HepG2 (cell line): Measurements from ENCODE around the gene DMAC1. TPM values are rescaled to one million over a fixed set of nuclear protein-coding genes. Genes with fewer than 3 reads are reported as not detected.

Experiments
- ATAC-seq: fragments of 200-7000 bp; cut with Tn5 transposase; 3 replicates; pipeline ENCODE4 v1.9.1; 2020; ENCODE audit warnings: mild to moderate bottlenecking, moderate library complexity
- BruUV-seq: library from RNA; stranded (reverse); fragments of 400-500 nt; replicated peaks from 2 replicates; lab custom pipeline; 2021; lab: Mats Ljungman, UMichigan
- CTCF ChIA-PET: fragments of 300-600 bp; formaldehyde crosslinking; extraction: SDS; loops from one replicate; lab custom pipeline; 2021; ENCODE audit warnings: low total read pairs, inconsistent platforms, low intra/inter-chr PET ratio; lab: Yijun Ruan, JAX
- POLR2A ChIA-PET: fragments of 350-600 bp; sonication (Branson Sonifier 250); formaldehyde crosslinking; loops from one replicate; lab custom pipeline; 2020; ENCODE audit warnings: antibody characterized with exemption, inconsistent platforms; lab: Yijun Ruan, JAX
- DNase-seq: peaks from one replicate; pipeline ENCODE4 v3.0.0-alpha.2; 2015; ENCODE audit warnings: low spot score
- FAIRE-seq: peaks from 3 replicates; lab custom pipeline; 2011; peaks lifted over from hg19 to GRCh38; lab: Jason Lieb, UNC
- H2AFZ ChIP-seq: one replicate; pipeline ENCODE4 v1.6.1; 2011; ENCODE audit warnings: low read length, inconsistent platforms
- H3K27ac ChIP-seq: fragments of 300-600 bp; 3 replicates; pipeline ENCODE4 v1.8.0; 2011; ENCODE audit warnings: mixed run types, mild to moderate bottlenecking, mixed read lengths, low read length, inconsistent platforms; ENCODE audit not compliant: insufficient read depth; ENCODE audit errors: extremely low read length
- H3K27me3 ChIP-seq, 2 experiments: fragments of 200-600 bp in 1 of 2; 2 replicates in 1 of 2; 3 replicates in 1 of 2; pipeline versions ENCODE4 v1.6.0 to v1.8.0; 2011; ENCODE audit warnings: low read length in 2 of 2, mild to moderate bottlenecking in 2 of 2, moderate library complexity in 2 of 2, inconsistent platforms in 1 of 2; ENCODE audit not compliant: insufficient read depth in 2 of 2, control insufficient read depth in 1 of 2
- H3K36me3 ChIP-seq, 2 experiments: fragments of 200-600 bp in 1 of 2; replicated peaks in 1 of 2; 2 replicates in 1 of 2; 3 replicates in 1 of 2; pipeline versions ENCODE4 v1.5.1 to v1.8.0; 2011; ENCODE audit warnings: low read length in 2 of 2, inconsistent platforms in 1 of 2; ENCODE audit not compliant: insufficient read depth in 2 of 2, control insufficient read depth in 1 of 2
- H3K4me1 ChIP-seq: 2 replicates; pipeline ENCODE4 v1.5.1; 2012; ENCODE audit warnings: low read length, inconsistent platforms; ENCODE audit not compliant: insufficient read depth
- H3K4me2 ChIP-seq: 2 replicates; pipeline ENCODE4 v1.6.0; 2011; ENCODE audit warnings: low read depth, low read length, inconsistent platforms
- H3K4me3 ChIP-seq, 3 experiments: fragments of 200-600 bp in 1 of 3; sonication (generic), shearing (Covaris generic) in 1 of 3; replicated peaks in 1 of 3; 2 replicates each; pipeline ENCODE4 v1.5.1; 2011 to 2016; ENCODE audit warnings: low read length in 3 of 3, inconsistent platforms in 2 of 3, low read depth in 2 of 3, mild to moderate bottlenecking in 2 of 3, control low read depth in 1 of 3, mixed read lengths in 1 of 3; ENCODE audit not compliant: insufficient read depth in 1 of 3
- H3K79me2 ChIP-seq: one replicate; pipeline ENCODE4 v1.6.1; 2011; ENCODE audit warnings: low read length, inconsistent platforms; ENCODE audit not compliant: insufficient read depth
- H3K9ac ChIP-seq: 2 replicates; pipeline ENCODE4 v1.6.0; 2011; ENCODE audit warnings: mild to moderate bottlenecking, low read depth, low read length, inconsistent platforms; ENCODE audit not compliant: insufficient read depth
- H3K9me3 ChIP-seq: 2 replicates; pipeline ENCODE4 v1.5.1; 2012; ENCODE audit warnings: mild to moderate bottlenecking, low read length
- H4K20me1 ChIP-seq: 2 replicates; pipeline ENCODE4 v1.6.0; 2011; ENCODE audit warnings: inconsistent platforms, mild to moderate bottlenecking, low read length, moderate library complexity; ENCODE audit not compliant: insufficient read depth
- KLF16 ChIP-seq, 2 experiments: sonication (generic) in 1 of 2; formaldehyde crosslinking in 1 of 2; IDR thresholded peaks; 2 replicates each; pipeline versions ENCODE4 v1.6.1 to v1.8.0; 2016 to 2023; ENCODE audit warnings: missing genetic modification reagents in 2 of 2, missing compliant biosample characterization in 1 of 2
- WGBS: methylation state at CpG from one replicate; pipeline ENCODE4 v1.1.6; 2017; ENCODE audit warnings: low lambda C conversion rate; 5-methylcytosine and 5-hydroxymethylcytosine counted together
- in situ Hi-C: cut with HindIII; loops from 2 replicates; pipeline ENCODE4 v1.10.0; 2017; ENCODE audit warnings: low pct_unique_long_range_greater_than_20kb; ENCODE audit not compliant: extremely low pct_ligation_motif_present
- intact Hi-C: fragments of 100-400 bp; cut with micrococcal nuclease; formaldehyde crosslinking; loops from one replicate; pipeline ENCODE4 v1.10.0; 2022; ENCODE audit not compliant: unreplicated experiment
- polyA plus RNA-seq, 8 experiments: library from polyadenylated mRNA; depleted of rRNA in 3 of 8; stranded (reverse) in 7 of 8; unstranded in 1 of 8; fragments of >200 nt; fragmentation: Illumina TruSeq in 4 of 8; extraction: Trizol in 4 of 8; gene quantifications; 2 replicates each; pipeline versions ENCODE4 v1.2.1 to v1.2.3, GENCODE V29; 2011 to 2016; ENCODE audit warnings: low read depth in 4 of 8, missing spikeins in 1 of 8, mixed read lengths in 1 of 8; ENCODE audit not compliant: insufficient read depth in 1 of 8
- total RNA-seq, 5 experiments: library from RNA; depleted of rRNA; stranded (reverse); fragments of >200 nt; fragmentation: Illumina TruSeq; extraction: Trizol; gene quantifications; 2 replicates each; pipeline ENCODE4 v1.2.3, GENCODE V29; 2016; ENCODE audit warnings: low read depth in 1 of 5
- TF ChIP-seq, protein P1 (sequence below): sonication (generic); formaldehyde crosslinking; IDR thresholded peaks from 2 replicates; pipeline ENCODE4 v1.4.0; 2020; ENCODE audit warnings: missing genetic modification reagents

Gene DMAC1
- total and polyA plus RNA-seq, 2 of the 13 experiments (the other 11 are each of a cell fraction or from before 2014, with no cell fraction given) = 44.3 to 72.9 TPM

DNA sequence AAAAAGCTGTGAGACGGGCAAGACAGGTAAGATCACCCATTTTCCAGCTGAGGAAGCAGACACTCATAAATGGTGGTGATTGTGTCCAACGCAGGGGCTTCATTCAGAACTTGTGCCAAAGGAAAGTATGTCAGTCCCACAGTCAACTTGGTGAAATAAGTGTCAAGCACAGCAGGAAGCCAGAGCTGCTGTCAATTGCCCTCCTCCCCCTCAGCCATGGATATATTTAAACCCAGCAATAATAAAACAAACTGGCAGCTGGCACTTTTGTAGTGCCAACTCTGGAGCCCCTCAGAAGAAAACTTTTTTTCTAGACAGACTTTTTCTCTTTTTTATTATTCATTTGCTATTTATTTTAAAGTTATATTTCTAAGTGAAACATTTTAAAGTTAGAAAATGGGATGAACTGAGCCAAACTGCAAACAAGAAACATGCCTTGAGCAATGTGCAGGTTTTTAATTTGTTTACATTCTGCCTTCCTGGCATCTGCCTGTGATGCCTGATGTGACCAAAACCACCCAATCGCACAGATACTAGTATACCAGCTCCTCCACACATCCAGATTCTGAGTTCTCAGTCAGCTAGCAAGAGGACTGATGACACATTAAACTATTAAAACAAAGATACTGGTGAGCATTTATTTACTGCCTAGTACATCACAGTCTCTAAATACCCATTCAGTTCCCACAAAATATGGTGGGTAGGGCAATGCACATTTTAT is 17.0 kb downstream of the DMAC1 start:
- H3K27ac ChIP-seq = no peak overlapping the region
- ATAC-seq = no peak
- TF ChIP-seq, protein P1, sequence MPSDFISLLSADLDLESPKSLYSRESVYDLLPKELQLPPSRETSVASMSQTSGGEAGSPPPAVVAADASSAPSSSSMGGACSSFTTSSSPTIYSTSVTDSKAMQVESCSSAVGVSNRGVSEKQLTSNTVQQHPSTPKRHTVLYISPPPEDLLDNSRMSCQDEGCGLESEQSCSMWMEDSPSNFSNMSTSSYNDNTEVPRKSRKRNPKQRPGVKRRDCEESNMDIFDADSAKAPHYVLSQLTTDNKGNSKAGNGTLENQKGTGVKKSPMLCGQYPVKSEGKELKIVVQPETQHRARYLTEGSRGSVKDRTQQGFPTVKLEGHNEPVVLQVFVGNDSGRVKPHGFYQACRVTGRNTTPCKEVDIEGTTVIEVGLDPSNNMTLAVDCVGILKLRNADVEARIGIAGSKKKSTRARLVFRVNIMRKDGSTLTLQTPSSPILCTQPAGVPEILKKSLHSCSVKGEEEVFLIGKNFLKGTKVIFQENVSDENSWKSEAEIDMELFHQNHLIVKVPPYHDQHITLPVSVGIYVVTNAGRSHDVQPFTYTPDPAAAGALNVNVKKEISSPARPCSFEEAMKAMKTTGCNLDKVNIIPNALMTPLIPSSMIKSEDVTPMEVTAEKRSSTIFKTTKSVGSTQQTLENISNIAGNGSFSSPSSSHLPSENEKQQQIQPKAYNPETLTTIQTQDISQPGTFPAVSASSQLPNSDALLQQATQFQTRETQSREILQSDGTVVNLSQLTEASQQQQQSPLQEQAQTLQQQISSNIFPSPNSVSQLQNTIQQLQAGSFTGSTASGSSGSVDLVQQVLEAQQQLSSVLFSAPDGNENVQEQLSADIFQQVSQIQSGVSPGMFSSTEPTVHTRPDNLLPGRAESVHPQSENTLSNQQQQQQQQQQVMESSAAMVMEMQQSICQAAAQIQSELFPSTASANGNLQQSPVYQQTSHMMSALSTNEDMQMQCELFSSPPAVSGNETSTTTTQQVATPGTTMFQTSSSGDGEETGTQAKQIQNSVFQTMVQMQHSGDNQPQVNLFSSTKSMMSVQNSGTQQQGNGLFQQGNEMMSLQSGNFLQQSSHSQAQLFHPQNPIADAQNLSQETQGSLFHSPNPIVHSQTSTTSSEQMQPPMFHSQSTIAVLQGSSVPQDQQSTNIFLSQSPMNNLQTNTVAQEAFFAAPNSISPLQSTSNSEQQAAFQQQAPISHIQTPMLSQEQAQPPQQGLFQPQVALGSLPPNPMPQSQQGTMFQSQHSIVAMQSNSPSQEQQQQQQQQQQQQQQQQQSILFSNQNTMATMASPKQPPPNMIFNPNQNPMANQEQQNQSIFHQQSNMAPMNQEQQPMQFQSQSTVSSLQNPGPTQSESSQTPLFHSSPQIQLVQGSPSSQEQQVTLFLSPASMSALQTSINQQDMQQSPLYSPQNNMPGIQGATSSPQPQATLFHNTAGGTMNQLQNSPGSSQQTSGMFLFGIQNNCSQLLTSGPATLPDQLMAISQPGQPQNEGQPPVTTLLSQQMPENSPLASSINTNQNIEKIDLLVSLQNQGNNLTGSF = no peak
- TF ChIP-seq KLF16 (CRISPR knock-in tag; IDR thresholded peaks at IDR 0.05) = no peak
- 39% methylated on average over 3 of the region's 3 CpGs for WGBS
- H2AFZ ChIP-seq = no peak overlapping the region
- peaks cover 9% of the 10 kb centered on the region; the same call in 1 of the 2 replicates for H3K4me1 ChIP-seq
- H3K27me3 ChIP-seq = no peaks in the 10 kb centered on the region; a peak in 1 of 5 replicates
- CTCF ChIA-PET = no interaction called here
- no peak for FAIRE-seq
- POLR2A ChIA-PET = no interaction called here
- H3K9ac ChIP-seq = no peak overlapping the region
- in situ Hi-C loops (no loop called here), intact Hi-C loops (no loop called here)
- H3K4me3 ChIP-seq = no peak overlapping the region
- DNase-seq = no peak
- H3K4me2 ChIP-seq = no peak overlapping the region
- no TSS peak for BruUV-seq
- H3K36me3 ChIP-seq = no peaks in the 10 kb centered on the region
- H3K79me2 ChIP-seq = no peaks in the 10 kb centered on the region
- no peaks in the 10 kb centered on the region for H4K20me1 ChIP-seq
- no peaks in the 10 kb centered on the region for H3K9me3 ChIP-seq
